Erythroblast (primary cell): ENCODE measurements around the gene CCL2.
"Not testable (repeated sequence)": the region's sequence is repeated elsewhere in the genome, so short reads cannot be mapped to it uniquely, and the experiment has no call there.

Experiments
- DNase-seq, 2 experiments: peaks; one replicate each; lab custom pipeline; 2025; lab: John Stamatoyannopoulos, UW
- GATA1 ChIP-seq: IDR thresholded peaks from 2 replicates; pipeline ENCODE4 v1.6.1; 2011; ENCODE audit warnings: low read depth, mild to moderate bottlenecking, control low read depth, low read length, moderate library complexity
- POLR2A ChIP-seq: IDR thresholded peaks from 2 replicates; pipeline ENCODE4 v1.6.1; 2011; ENCODE audit warnings: mild to moderate bottlenecking, low read length

The CCL2 gene

DNA sequence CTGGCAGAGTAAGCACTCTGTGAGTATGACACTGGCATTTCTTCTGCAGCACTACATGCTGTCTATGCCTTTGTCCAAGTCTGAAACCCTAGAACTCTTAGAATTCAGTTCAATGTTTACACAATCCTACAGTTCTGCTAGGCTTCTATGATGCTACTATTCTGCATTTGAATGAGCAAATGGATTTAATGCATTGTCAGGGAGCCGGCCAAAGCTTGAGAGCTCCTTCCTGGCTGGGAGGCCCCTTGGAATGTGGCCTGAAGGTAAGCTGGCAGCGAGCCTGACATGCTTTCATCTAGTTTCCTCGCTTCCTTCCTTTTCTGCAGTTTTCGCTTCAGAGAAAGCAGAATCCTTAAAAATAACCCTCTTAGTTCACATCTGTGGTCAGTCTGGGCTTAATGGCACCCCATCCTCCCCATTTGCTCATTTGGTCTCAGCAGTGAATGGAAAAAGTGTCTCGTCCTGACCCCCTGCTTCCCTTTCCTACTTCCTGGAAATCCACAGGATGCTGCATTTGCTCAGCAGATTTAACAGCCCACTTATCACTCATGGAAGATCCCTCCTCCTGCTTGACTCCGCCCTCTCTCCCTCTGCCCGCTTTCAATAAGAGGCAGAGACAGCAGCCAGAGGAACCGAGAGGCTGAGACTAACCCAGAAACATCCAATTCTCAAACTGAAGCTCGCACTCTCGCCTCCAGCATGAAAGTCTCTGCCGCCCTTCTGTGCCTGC lies at the start of gene CCL2:
Gene CCL2, plus strand, starts transcription at position 635 of the 730 bp plus-strand sequence. Its CDS starts 65 bp downstream, at position 700.
- no peak for DNase-seq
- TF ChIP-seq POLR2A (no peak), GATA1 (no peak)

DNA sequence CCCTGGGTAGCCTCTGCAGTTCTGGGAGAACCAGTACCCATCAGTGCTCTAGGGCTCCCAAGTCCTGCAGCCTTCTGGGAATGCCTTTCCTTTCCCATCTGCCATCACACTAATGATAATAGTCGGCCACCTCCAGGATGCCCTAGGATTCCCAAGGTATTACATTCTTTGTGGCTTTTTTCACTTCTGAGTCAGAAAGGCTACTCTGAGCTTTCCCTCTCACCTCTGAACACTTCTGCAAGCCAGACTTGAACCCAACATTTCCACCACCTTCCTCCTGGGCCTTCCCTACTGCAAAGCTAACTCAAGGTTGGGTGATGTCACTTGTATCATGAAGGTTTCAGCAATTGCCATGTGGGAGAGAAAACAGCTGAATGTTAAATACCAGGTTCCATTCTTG lies 49.7 kb upstream of the CCL2 start:
- no peak for DNase-seq
- TF ChIP-seq POLR2A (no peak), GATA1 (no peak)

DNA sequence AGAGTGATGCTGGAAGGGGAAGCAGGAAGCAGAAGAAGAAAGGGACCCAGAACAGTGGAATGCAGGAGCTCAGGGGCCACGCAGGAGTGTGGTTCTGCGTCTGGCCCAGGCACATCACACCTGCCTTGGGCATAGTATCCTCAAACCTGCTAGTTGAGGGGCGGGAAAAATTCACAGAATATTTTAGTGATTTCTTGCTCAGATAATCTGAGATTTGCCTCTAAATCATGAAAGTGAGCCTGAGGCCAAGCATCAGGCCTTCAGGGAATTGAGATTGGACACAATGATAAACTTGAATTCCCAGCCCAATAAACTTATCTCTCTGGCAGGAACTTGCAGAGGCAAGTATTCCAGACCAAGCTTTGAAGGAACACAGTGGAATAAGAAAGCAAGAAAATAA lies 48.5 kb upstream of the CCL2 start:
- no peak for TF ChIP-seq GATA1
- TF ChIP-seq POLR2A, result no peak
- DNase-seq, result no peak

DNA sequence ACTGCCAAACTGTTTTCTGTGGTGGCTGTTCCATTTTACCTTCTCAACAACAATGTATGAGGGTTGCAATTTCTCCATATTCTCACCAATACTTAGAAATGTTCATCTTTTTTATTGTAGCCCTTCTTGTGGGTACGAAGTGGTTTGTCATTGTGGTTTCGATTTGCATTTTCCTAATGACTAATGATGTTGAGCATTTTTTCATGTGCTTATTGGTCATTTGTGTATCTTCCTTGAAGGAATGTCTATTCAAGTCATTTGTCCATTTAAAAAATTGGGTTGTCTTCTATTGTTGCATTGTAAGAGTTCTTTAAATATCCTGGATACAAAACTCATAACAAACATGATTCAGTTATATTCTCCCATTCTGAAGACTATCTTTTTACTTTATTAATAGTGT lies 47.5 kb upstream of the CCL2 start:
- no peak for TF ChIP-seq POLR2A
- no peak for TF ChIP-seq GATA1
- DNase-seq, result no peak

DNA sequence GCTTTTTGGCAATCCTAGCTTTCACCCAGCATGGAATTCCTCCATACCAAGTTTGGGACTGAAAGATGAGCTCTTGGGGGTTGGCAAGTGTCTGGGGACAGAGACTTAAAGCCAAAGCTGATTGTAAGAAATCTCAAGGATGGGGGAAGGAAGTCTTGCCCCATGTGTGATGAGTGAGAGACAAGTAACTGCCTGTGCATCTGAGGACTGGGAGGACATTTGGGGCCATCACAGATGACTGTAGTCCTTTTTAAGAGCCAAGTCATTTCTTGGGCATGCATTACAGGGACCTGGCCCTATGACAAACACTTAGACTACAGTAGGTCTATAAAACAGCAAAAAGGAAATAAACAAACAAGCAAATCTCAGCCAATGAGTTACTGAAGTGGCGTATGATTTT lies 36.3 kb upstream of the CCL2 start:
- DNase-seq, result no peak
- TF ChIP-seq POLR2A (no peak), GATA1 (no peak)

DNA sequence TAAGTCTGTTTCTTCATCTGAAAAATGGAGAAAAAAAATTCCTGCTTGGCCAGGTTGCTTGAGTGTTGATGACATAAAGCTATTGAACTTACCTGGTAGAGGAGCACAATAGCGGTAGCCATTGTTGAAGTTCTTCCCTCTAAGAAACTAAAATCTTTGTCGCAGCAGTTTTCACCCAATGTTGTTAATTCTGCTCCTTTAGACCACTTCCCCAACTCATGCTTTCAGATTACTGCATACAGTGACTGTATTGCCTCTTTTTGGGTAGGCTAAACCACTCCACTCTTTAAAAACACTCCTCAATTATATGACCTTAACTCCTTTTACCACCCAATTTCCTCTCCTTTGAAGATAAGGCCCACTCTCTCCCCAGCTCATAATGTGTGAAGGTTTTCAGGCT lies 35.7 kb upstream of the CCL2 start:
- TF ChIP-seq GATA1 (no peak), POLR2A (no peak)
- no peak for DNase-seq

DNA sequence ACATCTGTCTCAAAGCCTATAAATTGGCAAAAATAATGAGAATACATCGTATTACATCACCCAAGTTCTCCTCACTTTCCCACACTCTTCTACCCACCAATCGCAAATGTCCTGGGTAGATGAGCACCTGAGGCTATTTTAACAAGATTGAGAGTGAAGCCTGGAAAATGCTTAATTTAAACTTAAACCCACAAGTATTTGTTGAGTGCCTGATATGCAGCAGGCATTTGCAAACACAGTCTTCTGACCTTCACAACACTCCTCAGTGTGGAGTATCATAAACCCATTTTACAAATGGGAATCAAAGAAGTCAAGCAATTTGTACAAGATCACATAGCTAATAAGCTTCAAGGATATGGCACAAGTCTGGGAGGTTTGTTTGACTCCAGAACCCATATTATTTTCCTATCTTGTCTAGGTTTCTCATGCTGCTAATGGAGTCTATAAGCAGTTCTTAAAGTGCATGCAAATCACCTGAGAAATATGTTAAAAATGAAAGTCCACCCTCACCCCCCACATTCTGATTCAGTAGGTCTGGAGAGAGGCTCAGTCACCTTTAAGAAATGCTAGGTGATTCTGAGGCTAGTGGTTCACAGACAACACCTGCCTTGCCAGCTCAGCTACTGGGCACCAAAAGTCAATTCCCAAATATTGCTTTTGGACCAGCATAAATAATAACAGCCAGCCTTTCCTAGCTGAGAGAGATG lies 34.9 kb upstream of the CCL2 start:
- no peak for TF ChIP-seq POLR2A
- no peak for TF ChIP-seq GATA1

DNA sequence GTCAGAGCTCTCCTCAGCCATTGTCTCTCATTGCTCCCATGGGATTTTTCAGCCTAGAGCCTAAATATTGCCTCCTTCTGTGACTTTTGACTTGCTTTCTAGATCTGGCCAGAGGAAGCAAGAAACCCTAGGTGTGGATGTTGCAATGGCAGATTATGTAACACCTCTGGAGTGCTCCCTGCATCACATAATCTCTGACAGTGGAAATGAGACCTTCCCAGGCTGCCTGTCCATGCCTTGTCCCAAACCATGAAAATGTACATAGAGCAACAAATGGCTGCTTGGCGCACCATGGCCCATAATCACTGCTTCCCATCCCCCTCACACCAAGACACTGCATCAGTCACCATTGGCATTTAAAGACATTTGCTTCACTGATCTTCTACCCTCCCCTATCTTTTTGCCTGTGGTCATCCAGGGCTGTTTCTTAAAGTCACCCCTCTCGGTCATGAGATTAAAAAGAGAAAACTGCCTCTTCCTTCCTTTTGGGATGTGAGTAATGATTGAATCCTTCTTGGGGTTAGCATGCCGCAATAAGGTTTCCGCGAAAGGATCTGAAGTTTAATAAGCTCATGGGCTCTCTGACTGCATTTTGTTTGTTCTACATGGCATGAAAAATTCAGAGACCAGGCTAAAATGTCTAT lies 34.2 kb upstream of the CCL2 start:
- DNase-seq, result no peak
- TF ChIP-seq POLR2A (no peak), GATA1 (no peak)

More for the DNA sequence above, 34.9 kb upstream of the CCL2 start:
- no peak for DNase-seq

DNA sequence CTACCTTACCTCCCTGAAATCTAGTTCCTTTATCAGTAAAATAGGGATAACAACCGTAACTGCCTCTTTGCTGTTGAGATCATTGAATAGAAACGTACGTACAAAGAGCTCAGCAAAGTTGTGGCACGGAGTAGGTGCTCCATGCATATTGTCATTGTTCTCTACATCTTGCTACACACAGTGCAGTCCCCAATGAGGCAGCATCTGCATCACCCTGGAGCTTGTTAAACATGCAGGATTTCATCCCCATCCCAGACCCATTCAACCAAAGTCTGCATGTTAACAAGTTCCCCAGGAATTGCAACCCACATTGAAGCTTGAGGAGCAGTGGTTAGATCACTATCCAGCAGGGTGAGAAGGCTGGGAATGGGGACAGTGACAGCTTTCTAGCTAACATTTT lies 33.7 kb upstream of the CCL2 start:
- DNase-seq, result no peak
- TF ChIP-seq GATA1, result no peak
- no peak for TF ChIP-seq POLR2A

DNA sequence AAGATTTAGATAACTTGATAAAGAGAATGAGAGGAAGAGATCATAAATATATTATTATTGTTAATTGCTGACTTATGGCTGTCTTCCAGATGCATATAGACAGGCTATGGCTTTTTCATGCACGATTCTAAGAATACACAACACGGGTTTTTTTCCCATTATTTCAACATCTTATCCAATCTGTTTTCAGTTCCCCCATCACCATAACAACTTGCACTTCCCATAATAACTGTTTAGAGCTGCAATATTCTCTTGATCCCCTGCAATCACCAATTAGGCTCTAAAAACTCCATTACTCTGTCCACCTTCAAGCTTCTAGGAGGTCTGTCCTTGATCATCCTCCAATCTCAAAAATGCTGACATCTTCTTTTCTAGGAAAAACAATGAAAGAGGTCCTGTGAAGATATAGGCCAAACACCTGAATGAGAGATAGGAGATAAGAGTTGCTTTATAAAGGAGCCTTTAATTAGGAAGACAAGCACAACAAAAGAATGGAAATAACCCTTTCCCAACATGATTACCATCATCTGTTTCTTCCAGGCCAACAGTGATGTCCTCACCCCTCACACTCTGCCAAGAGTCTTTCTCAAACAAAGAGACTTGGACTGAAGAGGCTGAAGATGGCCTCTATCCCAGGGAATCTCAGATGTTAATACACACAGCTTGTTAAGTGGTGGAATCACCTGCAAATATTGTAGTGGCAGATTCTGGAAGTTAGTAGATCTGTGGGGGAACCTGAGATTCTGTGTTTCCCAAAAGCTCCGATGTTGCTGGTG lies 32.2 kb upstream of the CCL2 start:
- no peak for TF ChIP-seq GATA1
- TF ChIP-seq POLR2A, result no peak
- DNase-seq, result no peak

DNA sequence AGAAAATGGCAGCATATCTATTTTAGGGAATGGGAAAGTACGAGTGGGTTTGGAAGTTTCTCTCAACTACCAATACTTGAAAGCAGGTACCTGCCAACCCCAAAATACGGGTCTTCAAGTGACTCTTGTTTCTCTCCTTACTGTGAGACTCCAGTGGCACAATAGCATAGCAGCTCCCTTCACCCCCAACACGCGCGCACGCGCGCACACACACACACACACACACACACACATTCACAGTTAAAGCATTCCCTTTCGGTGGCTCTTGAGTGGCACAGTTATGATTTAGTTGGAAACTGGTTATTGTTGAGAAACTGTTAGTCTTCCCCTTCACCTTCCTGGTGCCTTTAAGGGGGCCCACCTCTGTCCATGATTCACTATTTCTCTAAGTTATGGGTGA lies 30.0 kb upstream of the CCL2 start:
- DNase-seq, result no peak
- TF ChIP-seq POLR2A, result no peak
- no peak for TF ChIP-seq GATA1

DNA sequence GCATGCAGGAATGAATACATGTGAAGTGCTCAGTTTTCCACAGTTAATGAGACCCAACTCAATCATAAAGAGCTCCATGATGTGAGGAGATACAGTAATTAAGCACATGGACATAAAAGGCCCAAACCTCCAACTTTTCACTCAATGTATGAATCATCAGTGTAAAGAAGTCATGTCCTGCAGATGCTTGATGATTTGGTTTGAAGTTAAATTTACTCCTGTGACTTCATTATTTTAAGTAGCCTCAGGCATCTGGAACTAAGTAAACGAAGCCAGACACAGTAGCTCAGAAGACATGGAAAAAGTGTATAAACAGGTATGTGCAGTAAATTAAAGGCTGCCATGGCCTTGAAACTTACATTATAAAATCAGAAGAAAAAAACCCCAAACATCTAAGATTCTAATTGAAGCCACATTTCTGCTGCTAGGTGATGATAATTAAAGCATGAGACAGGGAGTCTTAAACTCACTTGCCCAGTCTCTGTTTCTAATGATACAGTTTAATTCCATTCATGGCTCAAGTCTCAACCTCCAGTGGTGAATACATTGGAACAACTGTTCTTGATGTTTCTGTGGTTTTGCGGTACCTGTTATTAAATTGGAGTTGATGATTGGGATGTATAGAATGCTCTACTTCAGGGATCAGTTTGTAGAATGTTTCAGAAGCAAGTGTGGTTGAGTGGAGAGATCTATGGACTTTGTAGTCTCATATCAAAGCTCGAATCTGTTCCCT lies 28.9 kb upstream of the CCL2 start:
- DNase-seq, result no peak

DNA sequence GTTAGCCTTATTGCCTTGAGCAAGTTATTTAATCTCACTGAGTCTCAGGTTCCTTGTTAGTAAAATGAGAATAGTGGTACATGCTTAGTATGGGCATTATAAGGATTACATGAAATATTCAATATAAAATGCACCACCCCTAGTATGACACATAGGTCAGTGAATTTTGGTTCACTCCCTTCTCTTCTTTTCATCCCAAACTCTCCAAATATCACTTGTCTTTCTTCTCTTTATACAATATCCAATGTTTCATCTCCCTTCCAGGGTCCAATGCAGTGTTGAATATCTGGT lies 28.4 kb upstream of the CCL2 start:
- no peak for TF ChIP-seq POLR2A
- TF ChIP-seq GATA1, result no peak
- DNase-seq, result no peak

More for the DNA sequence above, 28.9 kb upstream of the CCL2 start:
- TF ChIP-seq GATA1, result no peak
- no peak for TF ChIP-seq POLR2A

DNA sequence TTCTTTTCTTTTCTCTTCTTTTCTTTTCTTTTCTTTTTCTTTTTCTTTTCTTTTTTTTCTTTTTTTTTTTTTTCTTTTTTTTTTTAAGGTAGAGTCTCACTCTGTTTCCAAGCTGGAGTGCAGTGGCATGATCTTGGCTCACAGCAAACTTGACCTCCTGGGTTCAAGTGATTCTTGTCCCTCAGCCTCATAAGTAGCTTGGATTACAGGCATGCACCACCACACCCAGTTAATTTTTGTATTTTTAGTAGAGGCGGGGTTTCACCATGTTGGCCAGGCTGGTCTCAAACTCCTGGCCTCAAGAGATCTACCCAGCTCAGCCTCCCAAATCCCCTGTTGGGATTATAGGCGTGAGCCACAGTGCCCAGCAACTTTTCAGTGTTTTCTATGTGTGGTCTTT lies 27.8 kb upstream of the CCL2 start:
- not testable (repeated sequence) for DNase-seq
